22Rv1 (cell line): ENCODE measurements around the gene SCUBE1.

Source experiments
- ZFX ChIP-seq: fragments of 450-650 bp; IDR thresholded peaks from 2 replicates; pipeline ENCODE4 v1.6.1; 2017; ENCODE audit warnings: antibody characterized with exemption, borderline replicate concordance
- TF ChIP-seq, protein P1 (sequence below): fragments of 450-650 bp; IDR thresholded peaks from 2 replicates; pipeline ENCODE4 v1.5.1; 2017; ENCODE audit warnings: mild to moderate bottlenecking

DNA sequence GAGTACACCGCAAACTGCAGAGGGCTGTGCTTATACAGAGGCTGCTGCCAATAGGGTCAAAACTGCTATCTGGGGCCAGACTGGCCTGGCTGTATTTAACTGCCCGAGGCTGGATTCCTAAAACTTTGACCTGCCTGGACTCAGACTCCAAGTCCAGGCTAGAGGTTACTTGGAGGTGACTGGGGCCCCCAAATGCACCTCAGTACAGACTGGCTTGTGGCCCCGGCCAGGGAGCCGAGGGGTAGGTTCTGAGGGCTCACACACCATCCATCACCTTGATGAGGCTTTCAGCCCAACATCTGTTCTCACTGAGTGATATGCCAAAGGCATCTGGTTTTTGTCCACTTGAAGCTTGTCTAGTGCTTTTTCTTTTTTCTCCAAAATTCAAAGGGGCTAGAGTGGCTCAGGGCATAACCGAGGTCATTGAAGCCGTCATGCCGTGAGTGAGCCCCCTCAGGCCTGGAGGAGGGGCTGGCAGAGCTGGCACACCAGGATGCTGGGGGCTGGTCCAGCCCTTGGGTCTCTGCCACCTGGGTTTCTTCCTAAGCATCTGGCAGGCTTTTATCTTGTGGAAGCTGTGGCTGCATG is 103.9 kb downstream of the SCUBE1 start:
- TF ChIP-seq ZFX: no peak
- TF ChIP-seq, protein P1, sequence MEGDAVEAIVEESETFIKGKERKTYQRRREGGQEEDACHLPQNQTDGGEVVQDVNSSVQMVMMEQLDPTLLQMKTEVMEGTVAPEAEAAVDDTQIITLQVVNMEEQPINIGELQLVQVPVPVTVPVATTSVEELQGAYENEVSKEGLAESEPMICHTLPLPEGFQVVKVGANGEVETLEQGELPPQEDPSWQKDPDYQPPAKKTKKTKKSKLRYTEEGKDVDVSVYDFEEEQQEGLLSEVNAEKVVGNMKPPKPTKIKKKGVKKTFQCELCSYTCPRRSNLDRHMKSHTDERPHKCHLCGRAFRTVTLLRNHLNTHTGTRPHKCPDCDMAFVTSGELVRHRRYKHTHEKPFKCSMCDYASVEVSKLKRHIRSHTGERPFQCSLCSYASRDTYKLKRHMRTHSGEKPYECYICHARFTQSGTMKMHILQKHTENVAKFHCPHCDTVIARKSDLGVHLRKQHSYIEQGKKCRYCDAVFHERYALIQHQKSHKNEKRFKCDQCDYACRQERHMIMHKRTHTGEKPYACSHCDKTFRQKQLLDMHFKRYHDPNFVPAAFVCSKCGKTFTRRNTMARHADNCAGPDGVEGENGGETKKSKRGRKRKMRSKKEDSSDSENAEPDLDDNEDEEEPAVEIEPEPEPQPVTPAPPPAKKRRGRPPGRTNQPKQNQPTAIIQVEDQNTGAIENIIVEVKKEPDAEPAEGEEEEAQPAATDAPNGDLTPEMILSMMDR: no peak
